HL-60 (cell line): ENCODE data around the gene NMT2.

Experiments
- DNase-seq, 2 experiments: peaks; one replicate each; pipeline ENCODE4 v3.0.0-alpha.2; 2010 to 2020; ENCODE audit warnings: low read depth in 1 of 2, low spot score in 1 of 2
- H3K27ac ChIP-seq: fragments of 250-450 bp; sonication (Bioruptor Pico); replicated peaks from 2 replicates; pipeline ENCODE4 v1.5.1; 2020; ENCODE audit warnings: mild to moderate bottlenecking, moderate library complexity
- H3K27me3 ChIP-seq: fragments of 250-450 bp; sonication (Bioruptor Pico); 2 replicates; pipeline ENCODE4 v1.5.1; 2021; ENCODE audit warnings: mild to moderate bottlenecking, moderate library complexity; ENCODE audit not compliant: insufficient read depth, poor library complexity, severe bottlenecking
- H3K4me3 ChIP-seq: replicated peaks from 2 replicates; pipeline ENCODE4 v1.5.1; 2011; ENCODE audit warnings: mild to moderate bottlenecking, control low read depth, low read length; ENCODE audit not compliant: insufficient read depth
- GABPA ChIP-seq: IDR thresholded peaks from 2 replicates; pipeline ENCODE4 v1.6.1; 2012; ENCODE audit warnings: low read depth
- POLR2AphosphoS5 ChIP-seq: IDR thresholded peaks from 2 replicates; pipeline ENCODE4 v1.6.1; 2012; ENCODE audit warnings: low read depth
- SPI1 ChIP-seq: IDR thresholded peaks from 2 replicates; pipeline ENCODE4 v1.6.1; 2012; ENCODE audit warnings: low read depth, mild to moderate bottlenecking, borderline replicate concordance
- TF ChIP-seq, protein P1 (sequence below): IDR thresholded peaks from one replicate; pipeline ENCODE4 v1.5.1; 2011; ENCODE audit warnings: low read length, control low read depth, inconsistent platforms; ENCODE audit not compliant: insufficient read depth
- TF ChIP-seq, protein P2 (sequence below): IDR thresholded peaks from 2 replicates; pipeline ENCODE4 v1.6.1; 2012; ENCODE audit warnings: low read depth; ENCODE audit not compliant: insufficient replicate concordance

NMT2 gene

GRCh38 chr10:15201589-15202300 is 33.3 kb upstream of the NMT2 start:
- H3K27ac ChIP-seq, result no peak overlapping the region
- DNase-seq, result no peak
- TF ChIP-seq, protein P1, sequence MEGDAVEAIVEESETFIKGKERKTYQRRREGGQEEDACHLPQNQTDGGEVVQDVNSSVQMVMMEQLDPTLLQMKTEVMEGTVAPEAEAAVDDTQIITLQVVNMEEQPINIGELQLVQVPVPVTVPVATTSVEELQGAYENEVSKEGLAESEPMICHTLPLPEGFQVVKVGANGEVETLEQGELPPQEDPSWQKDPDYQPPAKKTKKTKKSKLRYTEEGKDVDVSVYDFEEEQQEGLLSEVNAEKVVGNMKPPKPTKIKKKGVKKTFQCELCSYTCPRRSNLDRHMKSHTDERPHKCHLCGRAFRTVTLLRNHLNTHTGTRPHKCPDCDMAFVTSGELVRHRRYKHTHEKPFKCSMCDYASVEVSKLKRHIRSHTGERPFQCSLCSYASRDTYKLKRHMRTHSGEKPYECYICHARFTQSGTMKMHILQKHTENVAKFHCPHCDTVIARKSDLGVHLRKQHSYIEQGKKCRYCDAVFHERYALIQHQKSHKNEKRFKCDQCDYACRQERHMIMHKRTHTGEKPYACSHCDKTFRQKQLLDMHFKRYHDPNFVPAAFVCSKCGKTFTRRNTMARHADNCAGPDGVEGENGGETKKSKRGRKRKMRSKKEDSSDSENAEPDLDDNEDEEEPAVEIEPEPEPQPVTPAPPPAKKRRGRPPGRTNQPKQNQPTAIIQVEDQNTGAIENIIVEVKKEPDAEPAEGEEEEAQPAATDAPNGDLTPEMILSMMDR, result no peak
- TF ChIP-seq, protein P2, sequence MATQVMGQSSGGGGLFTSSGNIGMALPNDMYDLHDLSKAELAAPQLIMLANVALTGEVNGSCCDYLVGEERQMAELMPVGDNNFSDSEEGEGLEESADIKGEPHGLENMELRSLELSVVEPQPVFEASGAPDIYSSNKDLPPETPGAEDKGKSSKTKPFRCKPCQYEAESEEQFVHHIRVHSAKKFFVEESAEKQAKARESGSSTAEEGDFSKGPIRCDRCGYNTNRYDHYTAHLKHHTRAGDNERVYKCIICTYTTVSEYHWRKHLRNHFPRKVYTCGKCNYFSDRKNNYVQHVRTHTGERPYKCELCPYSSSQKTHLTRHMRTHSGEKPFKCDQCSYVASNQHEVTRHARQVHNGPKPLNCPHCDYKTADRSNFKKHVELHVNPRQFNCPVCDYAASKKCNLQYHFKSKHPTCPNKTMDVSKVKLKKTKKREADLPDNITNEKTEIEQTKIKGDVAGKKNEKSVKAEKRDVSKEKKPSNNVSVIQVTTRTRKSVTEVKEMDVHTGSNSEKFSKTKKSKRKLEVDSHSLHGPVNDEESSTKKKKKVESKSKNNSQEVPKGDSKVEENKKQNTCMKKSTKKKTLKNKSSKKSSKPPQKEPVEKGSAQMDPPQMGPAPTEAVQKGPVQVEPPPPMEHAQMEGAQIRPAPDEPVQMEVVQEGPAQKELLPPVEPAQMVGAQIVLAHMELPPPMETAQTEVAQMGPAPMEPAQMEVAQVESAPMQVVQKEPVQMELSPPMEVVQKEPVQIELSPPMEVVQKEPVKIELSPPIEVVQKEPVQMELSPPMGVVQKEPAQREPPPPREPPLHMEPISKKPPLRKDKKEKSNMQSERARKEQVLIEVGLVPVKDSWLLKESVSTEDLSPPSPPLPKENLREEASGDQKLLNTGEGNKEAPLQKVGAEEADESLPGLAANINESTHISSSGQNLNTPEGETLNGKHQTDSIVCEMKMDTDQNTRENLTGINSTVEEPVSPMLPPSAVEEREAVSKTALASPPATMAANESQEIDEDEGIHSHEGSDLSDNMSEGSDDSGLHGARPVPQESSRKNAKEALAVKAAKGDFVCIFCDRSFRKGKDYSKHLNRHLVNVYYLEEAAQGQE, result no peak
- no peak for TF ChIP-seq SPI1
- no peak for TF ChIP-seq GABPA
- no peak for TF ChIP-seq POLR2AphosphoS5
- no peak overlapping the region for H3K4me3 ChIP-seq
- no peaks in the 10 kb centered on the region for H3K27me3 ChIP-seq

DNA sequence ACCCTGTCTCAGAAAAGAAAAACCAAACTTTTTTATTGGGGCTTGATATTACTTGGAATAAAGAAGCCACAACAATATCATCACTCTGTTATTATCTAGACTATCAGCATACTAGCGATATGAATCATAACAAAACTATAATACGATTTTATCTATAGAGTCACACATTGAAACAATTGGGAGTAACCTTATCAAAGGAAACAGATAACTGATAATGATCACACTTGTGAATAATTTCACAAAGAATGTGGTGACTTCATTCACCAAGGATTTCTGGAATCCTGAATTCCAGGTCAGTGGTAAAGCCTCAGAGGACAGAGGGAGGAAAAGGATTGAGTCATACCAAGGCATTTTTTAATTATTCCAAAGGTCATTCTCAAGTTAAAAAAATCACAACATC is 32.1 kb upstream of the NMT2 start:
- DNase-seq, result no peak
- Histone ChIP-seq H3K27me3 (no peaks in the 10 kb centered on the region), H3K4me3 (no peak overlapping the region), H3K27ac (no peak overlapping the region)
- TF ChIP-seq, protein P1, result no peak

- H3K27ac ChIP-seq, result no peak overlapping the region
- no peak for DNase-seq
- H3K27me3 ChIP-seq, result no peaks in the 10 kb centered on the region
- TF ChIP-seq, protein P2, result no peak
- TF ChIP-seq SPI1 (no peak), POLR2AphosphoS5 (no peak), GABPA (no peak)
- TF ChIP-seq, protein P1, result no peak
- H3K4me3 ChIP-seq, result no peak overlapping the region
Measured at GRCh38 chr10:15197911-15198310, 29.4 kb upstream of the NMT2 start.

- TF ChIP-seq SPI1 (no peak), GABPA (no peak), POLR2AphosphoS5 (no peak)
- TF ChIP-seq, protein P2, result no peak
- TF ChIP-seq, protein P1, result no peak
- no peak overlapping the region for H3K27ac ChIP-seq
- no peak for DNase-seq
Measured at GRCh38 chr10:15197276-15197675, 28.8 kb upstream of the NMT2 start.

More at GRCh38 chr10:15197276-15197675, 28.8 kb upstream of the NMT2 start:
- Histone ChIP-seq H3K27me3 (no peaks in the 10 kb centered on the region), H3K4me3 (no peak overlapping the region)
